ENCODE measurements around the gene CYP4F11. TPM values are rescaled to one million over a fixed set of nuclear protein-coding genes. Genes with fewer than 3 reads are reported as not detected.

Gene CYP4F11
- total RNA-seq, 6 experiments from 2014 or later, result not detected

- Mint-ChIP-seq H3K27me3 (ENCODE audit: insufficient read depth) (peaks cover 1% of the 10 kb centered on the region; the same call in 1 of the 2 replicates), H3K27ac (no peak overlapping the region), H3K9me3 (no peaks in the 10 kb centered on the region), H3K4me3 (no peak overlapping the region), H3K36me3 (ENCODE audit: low read depth) (no peaks in the 10 kb centered on the region), H3K4me1 (ENCODE audit: low read depth) (no peaks in the 10 kb centered on the region)
- TF ChIP-seq, protein P1, sequence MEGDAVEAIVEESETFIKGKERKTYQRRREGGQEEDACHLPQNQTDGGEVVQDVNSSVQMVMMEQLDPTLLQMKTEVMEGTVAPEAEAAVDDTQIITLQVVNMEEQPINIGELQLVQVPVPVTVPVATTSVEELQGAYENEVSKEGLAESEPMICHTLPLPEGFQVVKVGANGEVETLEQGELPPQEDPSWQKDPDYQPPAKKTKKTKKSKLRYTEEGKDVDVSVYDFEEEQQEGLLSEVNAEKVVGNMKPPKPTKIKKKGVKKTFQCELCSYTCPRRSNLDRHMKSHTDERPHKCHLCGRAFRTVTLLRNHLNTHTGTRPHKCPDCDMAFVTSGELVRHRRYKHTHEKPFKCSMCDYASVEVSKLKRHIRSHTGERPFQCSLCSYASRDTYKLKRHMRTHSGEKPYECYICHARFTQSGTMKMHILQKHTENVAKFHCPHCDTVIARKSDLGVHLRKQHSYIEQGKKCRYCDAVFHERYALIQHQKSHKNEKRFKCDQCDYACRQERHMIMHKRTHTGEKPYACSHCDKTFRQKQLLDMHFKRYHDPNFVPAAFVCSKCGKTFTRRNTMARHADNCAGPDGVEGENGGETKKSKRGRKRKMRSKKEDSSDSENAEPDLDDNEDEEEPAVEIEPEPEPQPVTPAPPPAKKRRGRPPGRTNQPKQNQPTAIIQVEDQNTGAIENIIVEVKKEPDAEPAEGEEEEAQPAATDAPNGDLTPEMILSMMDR (IDR thresholded peaks at IDR 0.05), result no peak
- no peak for DNase-seq
Observed at GRCh38 chr19:15971224-15971780, 37.0 kb upstream of the CYP4F11 start.

DNA sequence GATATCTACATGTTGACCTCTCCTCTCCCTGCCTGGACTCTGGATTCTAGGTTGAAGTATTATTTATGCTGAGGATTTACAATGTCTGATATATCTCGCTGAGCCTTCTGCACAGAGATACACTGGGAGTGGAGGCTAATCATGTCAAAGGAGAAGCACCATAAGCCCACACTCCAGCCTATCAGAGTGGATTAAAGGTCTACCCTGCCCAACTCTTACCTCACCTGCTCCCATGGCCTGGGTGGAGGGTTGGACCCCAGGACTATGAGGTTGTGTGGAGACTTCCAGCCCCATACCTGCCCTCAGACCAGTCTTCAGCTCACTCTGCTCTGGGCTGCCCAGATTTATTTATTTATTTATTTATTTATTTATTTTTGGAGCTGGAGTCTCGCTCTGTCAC, 29.9 kb upstream of the CYP4F11 start:
- no peak for DNase-seq
- Mint-ChIP-seq H3K27me3 (ENCODE audit: insufficient read depth) (peaks cover 4% of the 10 kb centered on the region; the same call in 1 of the 2 replicates), H3K4me3 (no peak overlapping the region), H3K36me3 (ENCODE audit: low read depth) (no peaks in the 10 kb centered on the region), H3K9me3 (peaks cover 25% of the 10 kb centered on the region), H3K4me1 (ENCODE audit: low read depth) (no peaks in the 10 kb centered on the region), H3K27ac (no peak overlapping the region)
- TF ChIP-seq, protein P1 (IDR thresholded peaks at IDR 0.05), result no peak

GRCh38 chr19:15962319-15962718, 28.0 kb upstream of the CYP4F11 start:
- H3K4me1 Mint-ChIP-seq (ENCODE audit: low read depth), result no peaks in the 10 kb centered on the region

DNA sequence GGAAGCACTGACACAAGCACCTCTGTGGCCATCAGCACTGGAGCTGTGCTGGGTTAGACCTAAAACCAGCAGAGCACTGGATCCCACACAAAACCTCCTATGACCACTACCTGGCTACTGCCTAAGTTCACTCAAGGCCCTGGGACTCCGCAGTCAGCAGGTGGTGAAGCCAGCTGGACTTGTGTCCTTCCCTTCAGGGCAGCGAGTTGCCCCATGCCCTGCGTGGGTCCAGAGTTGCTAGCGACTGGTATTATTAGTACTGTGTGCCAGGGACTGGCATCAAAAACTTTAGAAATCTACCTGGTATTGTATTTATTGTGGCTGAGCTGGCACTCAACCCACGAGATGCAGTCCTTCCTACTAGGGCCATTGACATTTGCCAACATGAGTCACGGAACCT, 20.5 kb upstream of the CYP4F11 start:
- peaks cover 16% of the 10 kb centered on the region; the same call in 1 of the 2 replicates for H3K9me3 Mint-ChIP-seq
- no peaks in the 10 kb centered on the region for H3K36me3 Mint-ChIP-seq (ENCODE audit: low read depth)
- no peaks in the 10 kb centered on the region for H3K4me1 Mint-ChIP-seq (ENCODE audit: low read depth)
- no peak for DNase-seq
- TF ChIP-seq, protein P1 (IDR thresholded peaks at IDR 0.05), result no peak
- peaks cover 3% of the 10 kb centered on the region; the same call in 1 of the 2 replicates for H3K27me3 Mint-ChIP-seq (ENCODE audit: insufficient read depth)
- no peak overlapping the region for H3K27ac Mint-ChIP-seq
- H3K4me3 Mint-ChIP-seq, result no peak overlapping the region

More at GRCh38 chr19:15962319-15962718, 28.0 kb upstream of the CYP4F11 start:
- H3K9me3 Mint-ChIP-seq, result peaks cover 31% of the 10 kb centered on the region
- DNase-seq, result no peak
- H3K27me3 Mint-ChIP-seq (ENCODE audit: insufficient read depth), result peaks cover 7% of the 10 kb centered on the region; the same call in 1 of the 2 replicates
- H3K36me3 Mint-ChIP-seq (ENCODE audit: low read depth), result no peaks in the 10 kb centered on the region
- TF ChIP-seq, protein P1 (IDR thresholded peaks at IDR 0.05), result no peak
- H3K4me3 Mint-ChIP-seq, result no peak overlapping the region
- no peak overlapping the region for H3K27ac Mint-ChIP-seq

DNA sequence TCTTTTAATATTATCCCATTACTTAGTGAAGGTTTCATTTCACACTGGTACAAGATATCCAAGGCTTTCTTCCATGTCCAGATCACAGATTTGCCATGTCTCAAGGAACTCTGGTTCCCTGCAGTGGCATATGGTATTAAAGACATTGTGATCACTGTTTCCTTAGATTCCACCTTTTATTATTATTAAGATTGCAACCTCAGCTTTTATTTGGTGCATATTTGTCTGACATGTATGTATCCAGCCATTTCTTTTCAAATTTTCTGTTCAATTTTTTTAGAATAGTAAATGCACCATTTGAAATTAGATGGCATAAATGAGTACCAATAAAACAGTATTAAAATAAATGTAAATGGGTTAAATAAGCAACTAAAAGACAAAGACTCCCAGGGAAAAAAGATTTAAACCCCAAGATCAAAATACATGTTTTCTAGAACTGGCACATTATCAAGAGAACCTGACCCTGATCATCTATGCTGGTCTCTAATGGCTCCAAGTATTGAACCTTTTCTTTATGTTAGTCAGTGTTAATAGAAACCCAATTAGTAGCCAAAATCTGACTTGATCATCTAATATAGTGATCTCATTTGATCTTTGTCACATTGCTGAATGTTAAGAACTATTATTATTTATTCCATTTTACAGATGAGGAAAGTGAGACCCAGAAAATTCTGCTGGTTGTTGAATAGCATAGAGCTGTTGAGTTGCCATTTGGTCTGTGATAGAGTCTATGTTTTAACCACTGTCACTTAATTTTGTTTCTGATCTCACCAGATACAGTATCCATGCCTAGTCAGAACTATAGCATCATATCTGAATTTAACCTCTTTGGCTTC, 14.1 kb upstream of the CYP4F11 start, which contains the start of gene OR10H4:
TSS of gene OR10H4 (plus strand) at position 786 of the 836 bp plus-strand sequence. CDS start at position 786, 0 bp downstream.
- Mint-ChIP-seq H3K4me3 (no peak within 1 kb of the TSS), H3K4me1 (ENCODE audit: low read depth) (no peaks in the 10 kb centered on the region), H3K27ac (no peak within 1 kb of the TSS), H3K36me3 (ENCODE audit: low read depth) (peaks cover 7% of the 10 kb centered on the region), H3K9me3 (peaks cover 30% of the 10 kb centered on the region), H3K27me3 (ENCODE audit: insufficient read depth) (peaks cover 1% of the 10 kb centered on the region)
- DNase-seq, result no peak
- TF ChIP-seq, protein P1 (IDR thresholded peaks at IDR 0.05), result no peak

All from HFFc6 (cell line).